ENCODE results near the gene CDH13.

GRCh38 chr16:83098536-83098935 is 471.8 kb downstream of the CDH13 start:
- TF ChIP-seq, protein P1, sequence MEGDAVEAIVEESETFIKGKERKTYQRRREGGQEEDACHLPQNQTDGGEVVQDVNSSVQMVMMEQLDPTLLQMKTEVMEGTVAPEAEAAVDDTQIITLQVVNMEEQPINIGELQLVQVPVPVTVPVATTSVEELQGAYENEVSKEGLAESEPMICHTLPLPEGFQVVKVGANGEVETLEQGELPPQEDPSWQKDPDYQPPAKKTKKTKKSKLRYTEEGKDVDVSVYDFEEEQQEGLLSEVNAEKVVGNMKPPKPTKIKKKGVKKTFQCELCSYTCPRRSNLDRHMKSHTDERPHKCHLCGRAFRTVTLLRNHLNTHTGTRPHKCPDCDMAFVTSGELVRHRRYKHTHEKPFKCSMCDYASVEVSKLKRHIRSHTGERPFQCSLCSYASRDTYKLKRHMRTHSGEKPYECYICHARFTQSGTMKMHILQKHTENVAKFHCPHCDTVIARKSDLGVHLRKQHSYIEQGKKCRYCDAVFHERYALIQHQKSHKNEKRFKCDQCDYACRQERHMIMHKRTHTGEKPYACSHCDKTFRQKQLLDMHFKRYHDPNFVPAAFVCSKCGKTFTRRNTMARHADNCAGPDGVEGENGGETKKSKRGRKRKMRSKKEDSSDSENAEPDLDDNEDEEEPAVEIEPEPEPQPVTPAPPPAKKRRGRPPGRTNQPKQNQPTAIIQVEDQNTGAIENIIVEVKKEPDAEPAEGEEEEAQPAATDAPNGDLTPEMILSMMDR (IDR thresholded peaks at IDR 0.05): no peak
- no peak for TF ChIP-seq POLR2A (IDR thresholded peaks at IDR 0.05)

Measured in thyroid gland (tissue), 4 donors.